ENCODE measurements around the gene NAT10. TPM values are rescaled to one million over a fixed set of nuclear protein-coding genes. Genes with fewer than 3 reads are reported as not detected.

The NAT10 gene
- polyA plus RNA-seq, 1 of the 3 experiments (the other 2 are of a cell fraction), result 31.0 TPM

DNA sequence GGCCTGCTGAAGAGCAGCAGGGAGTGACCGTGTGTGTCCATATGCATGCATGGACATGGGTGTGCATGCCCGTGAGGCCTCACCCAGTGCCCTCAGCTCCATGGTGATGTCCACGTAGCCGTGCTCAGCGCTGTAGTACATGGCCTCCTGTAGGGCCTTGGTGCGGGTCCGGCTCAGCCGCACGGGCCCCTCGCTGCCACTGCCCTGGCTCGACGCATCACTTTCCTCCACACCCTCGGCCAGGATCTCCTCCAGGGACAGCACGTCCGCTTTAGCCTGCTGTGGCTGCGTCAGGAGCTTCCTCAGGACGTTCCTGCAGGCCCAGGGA lies 57.0 kb downstream of the NAT10 start:
- Histone ChIP-seq H3K9me2 (no peaks in the 10 kb centered on the region), H3K4me1 (ENCODE audit: control insufficient read depth in 1 of 2, insufficient read depth in 2 of 2, low read depth in 1 of 2, low read length in 1 of 2) (peaks cover 0 to 56% of the 10 kb centered on the region in 2 experiments; a peak in 1 of 4 replicates), H3K4me3 (ENCODE audit: low read depth in 2 of 2, low read length in 1 of 2) (no peak overlapping the region), H3K4me2 (no peak overlapping the region), H2AFZ (ENCODE audit: low read depth) (no peak overlapping the region), H4K20me1 (ENCODE audit: insufficient read depth) (no peaks in the 10 kb centered on the region), H3K9ac (no peak overlapping the region), H3K79me2 (ENCODE audit: insufficient read depth) (no peaks in the 10 kb centered on the region), H3K27me3 (ENCODE audit: insufficient read depth) (no peaks in the 10 kb centered on the region), H3K9me3 (no peaks in the 10 kb centered on the region), H3F3A (replicated peaks; ENCODE audit: insufficient read depth) (no peaks in the 10 kb centered on the region), H3K36me3 (replicated peaks in 1 of 2; ENCODE audit: control insufficient read depth in 1 of 2, insufficient read depth in 2 of 2, low read length in 1 of 2) (peaks cover 0 to 23% of the 10 kb centered on the region in 2 experiments), H3K27ac (ENCODE audit: low read depth in 2 of 2, low read length in 1 of 2) (peak overlapping the region in 1 of 2 experiments; percentile 34; a peak in 1 of 4 replicates)
- WGBS (ENCODE audit: low lambda C conversion rate), result 100% methylated on average over 3 of the region's 17 CpGs
- no peak for DNase-seq
- ChIA-PET POLR2A (no interaction called here), CTCF (interaction anchor here (1.0 to 9.4 kb wide), 4 partner anchors 12 to 330 kb away, joined by 3 to 51 read pairs (median 10); no protein-coding TSS in a partner anchor)
- TF ChIP-seq, protein P1, sequence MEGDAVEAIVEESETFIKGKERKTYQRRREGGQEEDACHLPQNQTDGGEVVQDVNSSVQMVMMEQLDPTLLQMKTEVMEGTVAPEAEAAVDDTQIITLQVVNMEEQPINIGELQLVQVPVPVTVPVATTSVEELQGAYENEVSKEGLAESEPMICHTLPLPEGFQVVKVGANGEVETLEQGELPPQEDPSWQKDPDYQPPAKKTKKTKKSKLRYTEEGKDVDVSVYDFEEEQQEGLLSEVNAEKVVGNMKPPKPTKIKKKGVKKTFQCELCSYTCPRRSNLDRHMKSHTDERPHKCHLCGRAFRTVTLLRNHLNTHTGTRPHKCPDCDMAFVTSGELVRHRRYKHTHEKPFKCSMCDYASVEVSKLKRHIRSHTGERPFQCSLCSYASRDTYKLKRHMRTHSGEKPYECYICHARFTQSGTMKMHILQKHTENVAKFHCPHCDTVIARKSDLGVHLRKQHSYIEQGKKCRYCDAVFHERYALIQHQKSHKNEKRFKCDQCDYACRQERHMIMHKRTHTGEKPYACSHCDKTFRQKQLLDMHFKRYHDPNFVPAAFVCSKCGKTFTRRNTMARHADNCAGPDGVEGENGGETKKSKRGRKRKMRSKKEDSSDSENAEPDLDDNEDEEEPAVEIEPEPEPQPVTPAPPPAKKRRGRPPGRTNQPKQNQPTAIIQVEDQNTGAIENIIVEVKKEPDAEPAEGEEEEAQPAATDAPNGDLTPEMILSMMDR (IDR thresholded peaks at IDR 0.05), result no peak
- TF ChIP-seq, protein P2, sequence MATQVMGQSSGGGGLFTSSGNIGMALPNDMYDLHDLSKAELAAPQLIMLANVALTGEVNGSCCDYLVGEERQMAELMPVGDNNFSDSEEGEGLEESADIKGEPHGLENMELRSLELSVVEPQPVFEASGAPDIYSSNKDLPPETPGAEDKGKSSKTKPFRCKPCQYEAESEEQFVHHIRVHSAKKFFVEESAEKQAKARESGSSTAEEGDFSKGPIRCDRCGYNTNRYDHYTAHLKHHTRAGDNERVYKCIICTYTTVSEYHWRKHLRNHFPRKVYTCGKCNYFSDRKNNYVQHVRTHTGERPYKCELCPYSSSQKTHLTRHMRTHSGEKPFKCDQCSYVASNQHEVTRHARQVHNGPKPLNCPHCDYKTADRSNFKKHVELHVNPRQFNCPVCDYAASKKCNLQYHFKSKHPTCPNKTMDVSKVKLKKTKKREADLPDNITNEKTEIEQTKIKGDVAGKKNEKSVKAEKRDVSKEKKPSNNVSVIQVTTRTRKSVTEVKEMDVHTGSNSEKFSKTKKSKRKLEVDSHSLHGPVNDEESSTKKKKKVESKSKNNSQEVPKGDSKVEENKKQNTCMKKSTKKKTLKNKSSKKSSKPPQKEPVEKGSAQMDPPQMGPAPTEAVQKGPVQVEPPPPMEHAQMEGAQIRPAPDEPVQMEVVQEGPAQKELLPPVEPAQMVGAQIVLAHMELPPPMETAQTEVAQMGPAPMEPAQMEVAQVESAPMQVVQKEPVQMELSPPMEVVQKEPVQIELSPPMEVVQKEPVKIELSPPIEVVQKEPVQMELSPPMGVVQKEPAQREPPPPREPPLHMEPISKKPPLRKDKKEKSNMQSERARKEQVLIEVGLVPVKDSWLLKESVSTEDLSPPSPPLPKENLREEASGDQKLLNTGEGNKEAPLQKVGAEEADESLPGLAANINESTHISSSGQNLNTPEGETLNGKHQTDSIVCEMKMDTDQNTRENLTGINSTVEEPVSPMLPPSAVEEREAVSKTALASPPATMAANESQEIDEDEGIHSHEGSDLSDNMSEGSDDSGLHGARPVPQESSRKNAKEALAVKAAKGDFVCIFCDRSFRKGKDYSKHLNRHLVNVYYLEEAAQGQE (IDR thresholded peaks at IDR 0.05; ENCODE audit: low read depth, low read length), result no peak
- TF ChIP-seq NRF1 (IDR thresholded peaks at IDR 0.05; ENCODE audit: low read depth, low read length), result no peak
- TF ChIP-seq TCF12 (IDR thresholded peaks at IDR 0.05), result no peak
- TF ChIP-seq, protein P3, sequence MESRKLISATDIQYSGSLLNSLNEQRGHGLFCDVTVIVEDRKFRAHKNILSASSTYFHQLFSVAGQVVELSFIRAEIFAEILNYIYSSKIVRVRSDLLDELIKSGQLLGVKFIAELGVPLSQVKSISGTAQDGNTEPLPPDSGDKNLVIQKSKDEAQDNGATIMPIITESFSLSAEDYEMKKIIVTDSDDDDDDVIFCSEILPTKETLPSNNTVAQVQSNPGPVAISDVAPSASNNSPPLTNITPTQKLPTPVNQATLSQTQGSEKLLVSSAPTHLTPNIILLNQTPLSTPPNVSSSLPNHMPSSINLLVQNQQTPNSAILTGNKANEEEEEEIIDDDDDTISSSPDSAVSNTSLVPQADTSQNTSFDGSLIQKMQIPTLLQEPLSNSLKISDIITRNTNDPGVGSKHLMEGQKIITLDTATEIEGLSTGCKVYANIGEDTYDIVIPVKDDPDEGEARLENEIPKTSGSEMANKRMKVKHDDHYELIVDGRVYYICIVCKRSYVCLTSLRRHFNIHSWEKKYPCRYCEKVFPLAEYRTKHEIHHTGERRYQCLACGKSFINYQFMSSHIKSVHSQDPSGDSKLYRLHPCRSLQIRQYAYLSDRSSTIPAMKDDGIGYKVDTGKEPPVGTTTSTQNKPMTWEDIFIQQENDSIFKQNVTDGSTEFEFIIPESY (IDR thresholded peaks at IDR 0.05; ENCODE audit: borderline replicate concordance, low read depth), result no peak
- no peak for TF ChIP-seq PBX3 (IDR thresholded peaks at IDR 0.05)
- TF ChIP-seq, protein P4, sequence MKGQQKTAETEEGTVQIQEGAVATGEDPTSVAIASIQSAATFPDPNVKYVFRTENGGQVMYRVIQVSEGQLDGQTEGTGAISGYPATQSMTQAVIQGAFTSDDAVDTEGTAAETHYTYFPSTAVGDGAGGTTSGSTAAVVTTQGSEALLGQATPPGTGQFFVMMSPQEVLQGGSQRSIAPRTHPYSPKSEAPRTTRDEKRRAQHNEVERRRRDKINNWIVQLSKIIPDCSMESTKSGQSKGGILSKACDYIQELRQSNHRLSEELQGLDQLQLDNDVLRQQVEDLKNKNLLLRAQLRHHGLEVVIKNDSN (IDR thresholded peaks at IDR 0.05; ENCODE audit: borderline replicate concordance, low read depth), result no peak

All from SK-N-SH (cell line).